Gastroesophageal sphincter (tissue), 3 donors: ENCODE measurements around the gene ADAMTS12.

Experiments
- POLR2A ChIP-seq, 2 donors: fragments of 450-650 bp; IDR thresholded peaks; one replicate each; pipeline ENCODE4 v1.6.1; 2017; ENCODE audit warnings: antibody characterized with exemption in 2 of 2, mild to moderate bottlenecking in 2 of 2, moderate library complexity in 1 of 2
- POLR2AphosphoS5 ChIP-seq: sonication (generic); formaldehyde crosslinking; IDR thresholded peaks from one replicate; pipeline ENCODE4 v1.6.1; 2017; ENCODE audit warnings: antibody characterized with exemption
- TF ChIP-seq, protein P1 (sequence below), 4 experiments: fragments of 200-600 bp in 2 of 4; fragments of 450-650 bp in 2 of 4; sonication (generic) in 1 of 4; IDR thresholded peaks; one replicate each; pipeline ENCODE4 v1.5.1; 2017 to 2019; ENCODE audit warnings: antibody characterized with exemption in 4 of 4, mild to moderate bottlenecking in 2 of 4, moderate library complexity in 2 of 4

DNA sequence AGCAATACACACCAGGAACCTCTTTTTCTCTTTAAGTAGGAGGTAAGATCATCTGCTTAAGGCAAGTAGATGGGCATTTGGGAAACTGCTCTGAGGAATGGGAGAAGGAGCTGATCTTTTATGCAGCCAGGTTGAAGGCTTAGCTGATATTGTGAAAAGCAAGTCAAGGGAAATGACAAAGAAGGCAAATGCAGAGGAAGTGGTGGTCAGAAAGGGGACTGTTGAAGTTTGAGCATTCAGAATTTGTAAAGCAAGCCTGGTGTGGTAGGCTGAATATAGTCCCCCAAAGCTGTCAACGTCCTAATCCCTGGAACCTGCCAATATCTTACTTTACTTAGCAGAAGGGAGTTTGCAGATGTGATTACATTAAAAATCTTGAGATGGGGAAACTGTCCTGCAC, 128.9 kb downstream of the ADAMTS12 start:
- TF ChIP-seq, protein P1, sequence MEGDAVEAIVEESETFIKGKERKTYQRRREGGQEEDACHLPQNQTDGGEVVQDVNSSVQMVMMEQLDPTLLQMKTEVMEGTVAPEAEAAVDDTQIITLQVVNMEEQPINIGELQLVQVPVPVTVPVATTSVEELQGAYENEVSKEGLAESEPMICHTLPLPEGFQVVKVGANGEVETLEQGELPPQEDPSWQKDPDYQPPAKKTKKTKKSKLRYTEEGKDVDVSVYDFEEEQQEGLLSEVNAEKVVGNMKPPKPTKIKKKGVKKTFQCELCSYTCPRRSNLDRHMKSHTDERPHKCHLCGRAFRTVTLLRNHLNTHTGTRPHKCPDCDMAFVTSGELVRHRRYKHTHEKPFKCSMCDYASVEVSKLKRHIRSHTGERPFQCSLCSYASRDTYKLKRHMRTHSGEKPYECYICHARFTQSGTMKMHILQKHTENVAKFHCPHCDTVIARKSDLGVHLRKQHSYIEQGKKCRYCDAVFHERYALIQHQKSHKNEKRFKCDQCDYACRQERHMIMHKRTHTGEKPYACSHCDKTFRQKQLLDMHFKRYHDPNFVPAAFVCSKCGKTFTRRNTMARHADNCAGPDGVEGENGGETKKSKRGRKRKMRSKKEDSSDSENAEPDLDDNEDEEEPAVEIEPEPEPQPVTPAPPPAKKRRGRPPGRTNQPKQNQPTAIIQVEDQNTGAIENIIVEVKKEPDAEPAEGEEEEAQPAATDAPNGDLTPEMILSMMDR (IDR thresholded peaks at IDR 0.05): no peak
- TF ChIP-seq POLR2AphosphoS5 (no peak), POLR2A (IDR thresholded peaks at IDR 0.05) (no peak)
